H1 (cell line): Measurements from ENCODE around the gene GPC1. TPM values are rescaled to one million over a fixed set of nuclear protein-coding genes. Genes with fewer than 3 reads are reported as not detected.
A peak's percentile ranks its signal among the peaks of the same experiment; 100 is the strongest.

Experiments
- CTCF ChIA-PET: fragments of 300-600 bp; sonication (Branson Sonifier 250); formaldehyde crosslinking; loops from one replicate; lab custom pipeline; 2021; ENCODE audit not compliant: partially characterized antibody; lab: Charles Lee
- POLR2A ChIA-PET: fragments of 300-600 bp; sonication (Branson Sonifier 250); formaldehyde crosslinking; loops from one replicate; lab custom pipeline; 2021; ENCODE audit warnings: inconsistent platforms; ENCODE audit not compliant: partially characterized antibody; lab: Charles Lee
- DNase-seq, 2 experiments: peaks; one replicate each; pipeline versions ENCODE4 v3.0.0 to v3.0.0-alpha.2; 2010 to 2022; ENCODE audit warnings: low spot score in 2 of 2, low read depth in 1 of 2, mixed read lengths in 1 of 2
- FAIRE-seq: peaks from 2 replicates; lab custom pipeline; 2011; peaks lifted over from hg19 to GRCh38; lab: Jason Lieb, UNC
- H2AFZ ChIP-seq: 2 replicates; pipeline ENCODE4 v1.8.1; 2012; ENCODE audit warnings: low read length, inconsistent platforms
- H2AK5ac ChIP-seq: 2 replicates; pipeline ENCODE4 v1.6.1; 2013; ENCODE audit warnings: low read depth, low read length
- H2BK120ac ChIP-seq: replicated peaks from 2 replicates; pipeline ENCODE3; 2013; ENCODE audit warnings: low read depth, low read length, inconsistent platforms
- H2BK12ac ChIP-seq: 2 replicates; pipeline ENCODE4 v1.6.1; 2013; ENCODE audit warnings: low read depth, low read length
- H2BK15ac ChIP-seq: 2 replicates; pipeline ENCODE4 v1.6.1; 2013; ENCODE audit warnings: low read length
- H2BK20ac ChIP-seq: 2 replicates; pipeline ENCODE4 v1.6.1; 2013; ENCODE audit warnings: low read length
- H2BK5ac ChIP-seq: 2 replicates; pipeline ENCODE4 v1.6.1; 2013; ENCODE audit warnings: low read depth, low read length
- H3K14ac ChIP-seq: 2 replicates; pipeline ENCODE4 v1.6.1; 2013; ENCODE audit warnings: inconsistent platforms; ENCODE audit not compliant: insufficient read length
- H3K18ac ChIP-seq: 2 replicates; pipeline ENCODE4 v1.6.1; 2013; ENCODE audit warnings: low read length; ENCODE audit errors: extremely low read depth
- H3K23ac ChIP-seq: 2 replicates; pipeline ENCODE4 v1.6.1; 2013; ENCODE audit warnings: inconsistent platforms; ENCODE audit not compliant: insufficient read length
- H3K23me2 ChIP-seq: 2 replicates; pipeline ENCODE4 v1.6.1; 2013; ENCODE audit warnings: low read depth, low read length
- H3K27ac ChIP-seq: 2 replicates; pipeline ENCODE4 v1.6.1; 2011; ENCODE audit warnings: low read depth, low read length, inconsistent platforms
- H3K27me3 ChIP-seq, 4 experiments: replicated peaks in 1 of 4; 1 replicate in 1 of 4; 2 replicates in 3 of 4; pipeline versions ENCODE4 v1.6.1 to v1.8.1; 2011 to 2013; ENCODE audit warnings: low read length in 3 of 4, mild to moderate bottlenecking in 3 of 4, inconsistent platforms in 2 of 4, mixed read lengths in 2 of 4, moderate library complexity in 1 of 4; ENCODE audit not compliant: control insufficient read depth in 3 of 4, insufficient read depth in 3 of 4; ENCODE audit errors: extremely low read depth in 1 of 4
- H3K36me3 ChIP-seq, 4 experiments: 2 replicates each; pipeline versions ENCODE4 v1.6.1 to v1.8.1; 2011 to 2013; ENCODE audit warnings: mild to moderate bottlenecking in 4 of 4, low read length in 3 of 4, moderate library complexity in 2 of 4, control low read depth in 1 of 4, inconsistent platforms in 1 of 4; ENCODE audit not compliant: insufficient read depth in 4 of 4, control insufficient read depth in 2 of 4
- H3K4ac ChIP-seq: replicated peaks from 2 replicates; pipeline ENCODE3; 2013; ENCODE audit warnings: low read length, low read depth, mixed read lengths, inconsistent platforms; ENCODE audit not compliant: insufficient read length
- H3K4me1 ChIP-seq, 4 experiments: replicated peaks in 1 of 4; 1 replicate in 1 of 4; 2 replicates in 3 of 4; pipeline versions ENCODE4 v1.6.1 to v1.8.1; 2011 to 2013; ENCODE audit warnings: low read length in 3 of 4, inconsistent platforms in 2 of 4, mixed read lengths in 1 of 4; ENCODE audit not compliant: insufficient read depth in 4 of 4, control insufficient read depth in 3 of 4
- H3K4me2 ChIP-seq, 2 experiments: 2 replicates each; pipeline versions ENCODE4 v1.6.1 to v1.8.1; 2011 to 2013; ENCODE audit warnings: low read depth in 2 of 2, low read length in 2 of 2, control low read depth in 1 of 2, inconsistent platforms in 1 of 2, mild to moderate bottlenecking in 1 of 2; ENCODE audit not compliant: insufficient read depth in 1 of 2
- H3K4me3 ChIP-seq, 4 experiments: fragments of 200-600, 300-600 bp in 1 of 4; sonication (generic), shearing (Covaris generic), sonication (Bioruptor Twin) in 1 of 4; 2 replicates each; pipeline versions ENCODE4 v1.5.1 to v1.8.1; 2011 to 2016; ENCODE audit warnings: low read length in 4 of 4, low read depth in 3 of 4, control low read depth in 2 of 4, inconsistent platforms in 2 of 4, mild to moderate bottlenecking in 2 of 4, mixed read lengths in 1 of 4, moderate library complexity in 1 of 4; ENCODE audit not compliant: insufficient read depth in 2 of 4; ENCODE audit errors: extremely low read depth in 1 of 4
- H3K56ac ChIP-seq: replicated peaks from 2 replicates; pipeline ENCODE3; 2013; ENCODE audit warnings: low read depth, mild to moderate bottlenecking, mixed read lengths, low read length, inconsistent platforms; ENCODE audit not compliant: insufficient read length
- H3K79me1 ChIP-seq: 2 replicates; pipeline ENCODE4 v1.6.1; 2013; ENCODE audit warnings: low read depth, low read length, control low read depth
- H3K79me2 ChIP-seq, 2 experiments: 2 replicates each; pipeline versions ENCODE4 v1.6.1 to v1.8.1; 2012 to 2013; ENCODE audit warnings: low read length in 2 of 2, mild to moderate bottlenecking in 2 of 2, inconsistent platforms in 1 of 2; ENCODE audit not compliant: insufficient read depth in 2 of 2, control insufficient read depth in 1 of 2
- H3K9ac ChIP-seq, 4 experiments: replicated peaks in 1 of 4; 1 replicate in 1 of 4; 2 replicates in 3 of 4; pipeline versions ENCODE4 v1.6.1 to v1.8.1; 2011 to 2013; ENCODE audit warnings: low read depth in 3 of 4, low read length in 3 of 4, control low read depth in 2 of 4, mild to moderate bottlenecking in 2 of 4, moderate library complexity in 2 of 4, inconsistent platforms in 1 of 4; ENCODE audit errors: extremely low read depth in 1 of 4
- H3K9me3 ChIP-seq, 2 experiments: 2 replicates each; pipeline versions ENCODE4 v1.6.1 to v1.8.1; 2012 to 2013; ENCODE audit warnings: mild to moderate bottlenecking in 2 of 2, moderate library complexity in 2 of 2, control low read depth in 1 of 2, inconsistent platforms in 1 of 2, low read depth in 1 of 2, low read length in 1 of 2, mixed read lengths in 1 of 2; ENCODE audit not compliant: insufficient read depth in 2 of 2
- H4K20me1 ChIP-seq, 2 experiments: replicated peaks in 1 of 2; 2 replicates each; pipeline versions ENCODE3 to v1.8.1; 2011 to 2013; ENCODE audit warnings: inconsistent platforms in 2 of 2, low read length in 2 of 2, mild to moderate bottlenecking in 1 of 2; ENCODE audit not compliant: insufficient read depth in 2 of 2, control insufficient read depth in 1 of 2
- H4K5ac ChIP-seq: 2 replicates; pipeline ENCODE4 v1.6.1; 2013; ENCODE audit warnings: low read length, low read depth, mixed read lengths, inconsistent platforms; ENCODE audit not compliant: insufficient read length
- H4K8ac ChIP-seq: 2 replicates; pipeline ENCODE4 v1.8.0; 2013; ENCODE audit warnings: mild to moderate bottlenecking, moderate library complexity, low read length, inconsistent platforms; ENCODE audit not compliant: insufficient read depth; ENCODE audit errors: extremely low read depth
- H4K91ac ChIP-seq: replicated peaks from 2 replicates; pipeline ENCODE3; 2013; ENCODE audit warnings: low read length, mixed read lengths, inconsistent platforms; ENCODE audit not compliant: insufficient read length
- ASH2L ChIP-seq: fragments of 200-600, 300-600 bp; sonication (generic); IDR thresholded peaks from one replicate; pipeline ENCODE4 v1.7.1; 2017; ENCODE audit warnings: low read length
- CTBP2 ChIP-seq: IDR thresholded peaks from 2 replicates; pipeline ENCODE4 v1.7.0; 2011; ENCODE audit warnings: borderline replicate concordance, mild to moderate bottlenecking, moderate library complexity, mixed read lengths, low read length; ENCODE audit not compliant: insufficient read depth, insufficient read length
- EGR1 ChIP-seq: IDR thresholded peaks from 2 replicates; pipeline ENCODE4 v1.6.1; 2011; ENCODE audit warnings: low read depth, low read length, borderline replicate concordance
- JUND ChIP-seq: IDR thresholded peaks from 2 replicates; pipeline ENCODE4 v1.6.1; 2011; ENCODE audit warnings: mild to moderate bottlenecking, improper control_type of control experiment, low read length
- KDM1A ChIP-seq: fragments of 200-600, 300-600 bp; sonication (generic); IDR thresholded peaks from 2 replicates; pipeline ENCODE4 v1.7.1; 2016; ENCODE audit warnings: mild to moderate bottlenecking, low read length, borderline replicate concordance
- KDM4A ChIP-seq: IDR thresholded peaks from one replicate; pipeline ENCODE4 v1.7.1; 2012; ENCODE audit warnings: low read depth, mild to moderate bottlenecking, moderate library complexity, low read length, inconsistent platforms; ENCODE audit not compliant: severe bottlenecking
- POU5F1 ChIP-seq: IDR thresholded peaks from 2 replicates; pipeline ENCODE4 v1.6.1; 2011; ENCODE audit warnings: low read depth, mild to moderate bottlenecking, low read length, moderate library complexity
- RFX5 ChIP-seq: IDR thresholded peaks from 2 replicates; pipeline ENCODE4 v1.6.1; 2011; ENCODE audit warnings: low read depth, low read length, improper control_type of control experiment, borderline replicate concordance
- RXRA ChIP-seq: IDR thresholded peaks from 2 replicates; pipeline ENCODE4 v1.6.1; 2011; ENCODE audit warnings: low read depth, mild to moderate bottlenecking, low read length, moderate library complexity; ENCODE audit not compliant: insufficient read depth
- TAF7 ChIP-seq: optimal IDR thresholded peaks from 2 replicates; pipeline ENCODE3; 2011; ENCODE audit warnings: low read depth, mild to moderate bottlenecking, inconsistent platforms, low read length, moderate library complexity, borderline replicate concordance
- WGBS, 2 experiments: shearing (Covaris generic) in 1 of 2; methylation state at CpG; one replicate each; pipeline versions ENCODE4 v1.1.6 to v1.1.7; 2013 to 2015; ENCODE audit warnings: low lambda C conversion rate in 2 of 2, mixed read lengths in 2 of 2, inconsistent platforms in 1 of 2, low coverage in 1 of 2, missing lambda C conversion rate in 1 of 2; ENCODE audit not compliant: insufficient replicate concordance in 2 of 2, insufficient coverage in 1 of 2, insufficient read length in 1 of 2; ENCODE audit errors: extremely low coverage in 1 of 2, missing lambda C conversion rate in 1 of 2; 5-methylcytosine and 5-hydroxymethylcytosine counted together
- polyA plus RNA-seq, 7 experiments: library from polyadenylated mRNA; depleted of rRNA in 3 of 7; stranded (reverse) in 5 of 7; unstranded in 2 of 7; fragments of >200 nt in 5 of 7; fragments of 200-250 nt in 2 of 7; gene quantifications; 1 replicate in 5 of 7; 2 replicates in 1 of 7; 4 replicates in 1 of 7; pipeline versions ENCODE4 v1.2.1 to v1.2.3, GENCODE V29; 2011 to 2013; ENCODE audit warnings: missing spikeins in 2 of 7, mixed read lengths in 2 of 7
- total RNA-seq: library from RNA; stranded (reverse); fragmentation: NEBNext Ultra II Directional; extraction: Animal tissue kit (Norgen Biotek cat#: 25700); gene quantifications from 2 replicates; pipeline ENCODE4 v1.2.1, GENCODE V29; 2021

The GPC1 gene
- total and polyA plus RNA-seq, 2 of the 8 experiments (the other 6 are each of a cell fraction or from before 2014, with no cell fraction given), result 21.9 to 28.3 TPM

- ChIA-PET POLR2A (interaction anchor here (1.4 kb wide), 1 partner anchor 10 kb away, joined by 6 read pairs; no protein-coding TSS in a partner anchor), CTCF (interaction anchor here (1.0 to 1.6 kb wide), 5 partner anchors 9 to 56 kb away, joined by 3 to 9 read pairs (median 6); no protein-coding TSS in a partner anchor)
- H3K9ac ChIP-seq, result no peak overlapping the region
- peak overlapping the region; percentile 83; the same call in 1 of the 2 replicates for H2AK5ac ChIP-seq
- H3K18ac ChIP-seq, result peak overlapping the region; percentile 32; the same call in 1 of the 2 replicates
- H2BK12ac ChIP-seq, result peak overlapping the region; percentile 39; the same call in 1 of the 2 replicates
- H2AFZ ChIP-seq, result no peak overlapping the region
- H3K4me1 ChIP-seq, result peaks cover 2 to 58% (median 37%) of the 10 kb centered on the region in 4 experiments
- H3K27me3 ChIP-seq, result peaks cover 15 to 30% (median 24%) of the 10 kb centered on the region in 4 experiments
- no peak overlapping the region for H3K27ac ChIP-seq
- FAIRE-seq (no peak), DNase-seq (no peak)
- peak overlapping the region; percentile 35 for H4K91ac ChIP-seq
- WGBS, 2 experiments, result 85% methylated on average over 15 of the region's 16 CpGs; no CpG with 5 or more reads in 1 of the 2 experiments
- no peak overlapping the region for H4K5ac ChIP-seq
- H3K79me1 ChIP-seq, result no peaks in the 10 kb centered on the region
- H2BK5ac ChIP-seq, result peak overlapping the region; percentile 71; the same call in 1 of the 2 replicates
- no peak overlapping the region for H2BK120ac ChIP-seq
- 0 out of 8 replicates have a peak overlapping the region, but pooled peaks of 1 of the 4 experiments have one; percentile 5 for H3K4me3 ChIP-seq
- H4K20me1 ChIP-seq, result peaks cover 30 to 34% of the 10 kb centered on the region in 2 experiments
- H2BK20ac ChIP-seq, result no peak overlapping the region
- H3K4ac ChIP-seq, result no peak overlapping the region
- no peak overlapping the region for H3K23ac ChIP-seq
- no peaks in the 10 kb centered on the region for H3K79me2 ChIP-seq
- no peaks in the 10 kb centered on the region for H3K9me3 ChIP-seq
- peaks cover 0 to 5% (median 0%) of the 10 kb centered on the region in 4 experiments; a peak in 2 of 8 replicates for H3K36me3 ChIP-seq
- no peak overlapping the region for H4K8ac ChIP-seq
- peaks cover 2% of the 10 kb centered on the region; the same call in 1 of the 2 replicates for H3K23me2 ChIP-seq
- H2BK15ac ChIP-seq, result peak overlapping the region; percentile 61; the same call in 1 of the 2 replicates
- H3K4me2 ChIP-seq, result peak overlapping the region in 1 of 2 experiments; percentile 39; a peak in 2 of 4 replicates
- no peak overlapping the region for H3K14ac ChIP-seq
- H3K56ac ChIP-seq, result no peak overlapping the region
- no peak for TF ChIP-seq ASH2L
- TF ChIP-seq KDM4A, result no peak
- TF ChIP-seq KDM1A, result no peak
- no peak for TF ChIP-seq EGR1
- no peak for TF ChIP-seq POU5F1
- no peak for TF ChIP-seq RFX5
- no peak for TF ChIP-seq TAF7
- TF ChIP-seq RXRA, result no peak
- no peak for TF ChIP-seq JUND
- no peak for TF ChIP-seq CTBP2
Measured at GRCh38 chr2:240458044-240458899, 22.8 kb downstream of the GPC1 start.
